WTC11 (cell line): ENCODE data around the gene HIBADH. TPM values are rescaled to one million over a fixed set of nuclear protein-coding genes. Genes with fewer than 3 reads are reported as not detected.
"Not testable (repeated sequence)": the region's sequence is repeated elsewhere in the genome, so short reads cannot be mapped to it uniquely, and the experiment has no call there.

Source experiments
- ATAC-seq: fragments of 200-7000 bp; cut with Tn5 transposase; 2 replicates; pipeline ENCODE4 v1.10.0; 2021; ENCODE audit warnings: mild to moderate bottlenecking, moderate library complexity
- CTCF ChIA-PET: fragments of 300-600 bp; sonication (Branson Sonifier 250); formaldehyde crosslinking; loops from one replicate; lab custom pipeline; 2021; ENCODE audit warnings: antibody characterized with exemption; lab: Charles Lee
- POLR2A ChIA-PET: fragments of 350-600 bp; sonication (Branson Sonifier 250); formaldehyde crosslinking; loops from one replicate; lab custom pipeline; 2021; ENCODE audit warnings: antibody characterized with exemption; lab: Charles Lee
- DNase-seq: peaks from one replicate; pipeline ENCODE4 v3.0.0; 2021; ENCODE audit warnings: low spot score
- H3K27ac Mint-ChIP-seq: 2 replicates; pipeline ENCODE4 v1.8.0; 2021; ENCODE audit warnings: mixed read lengths
- H3K27me3 Mint-ChIP-seq: 2 replicates; pipeline ENCODE4 v1.8.0; 2021; ENCODE audit warnings: low read depth, mild to moderate bottlenecking, moderate library complexity, mixed read lengths
- H3K36me3 Mint-ChIP-seq: 2 replicates; pipeline ENCODE4 v1.8.0; 2021; ENCODE audit warnings: mixed read lengths
- H3K4me1 Mint-ChIP-seq: 2 replicates; pipeline ENCODE4 v1.8.0; 2022; ENCODE audit warnings: mixed read lengths
- H3K4me3 Mint-ChIP-seq: 2 replicates; pipeline ENCODE4 v1.8.0; 2021; ENCODE audit warnings: mild to moderate bottlenecking, moderate library complexity, mixed read lengths
- H3K9me3 Mint-ChIP-seq: 2 replicates; pipeline ENCODE4 v1.8.0; 2021; ENCODE audit warnings: mixed read lengths
- AR ChIP-seq: fragments of 250-450 bp; sonication (Bioruptor Pico); IDR thresholded peaks from 2 replicates; pipeline ENCODE4 v1.9.0; 2021; ENCODE audit warnings: mild to moderate bottlenecking
- ESRRA ChIP-seq: sonication (generic); formaldehyde crosslinking; IDR thresholded peaks from 2 replicates; pipeline ENCODE4 v1.8.1; 2022; ENCODE audit warnings: mild to moderate bottlenecking, missing genetic modification reagents, borderline replicate concordance
- HMGA2 ChIP-seq: fragments of 250-450 bp; sonication (Bioruptor Pico); IDR thresholded peaks from 2 replicates; pipeline ENCODE4 v1.4.0; 2021; ENCODE audit warnings: mild to moderate bottlenecking, moderate library complexity
- JAZF1 ChIP-seq: fragments of 250-450 bp; sonication (Bioruptor Pico); IDR thresholded peaks from 2 replicates; pipeline ENCODE4 v1.9.0; 2021; ENCODE audit warnings: moderate library complexity, mild to moderate bottlenecking, inconsistent platforms
- NR2C2 ChIP-seq: sonication (generic); formaldehyde crosslinking; IDR thresholded peaks from 2 replicates; pipeline ENCODE4 v1.8.0; 2022; ENCODE audit warnings: mild to moderate bottlenecking, missing genetic modification reagents
- SMAD3 ChIP-seq: sonication (generic); formaldehyde crosslinking; IDR thresholded peaks from 2 replicates; pipeline ENCODE4 v1.8.0; 2022; ENCODE audit warnings: missing genetic modification reagents, mild to moderate bottlenecking, borderline replicate concordance
- SP1 ChIP-seq: sonication (generic); formaldehyde crosslinking; conservative IDR thresholded peaks from 2 replicates; pipeline ENCODE4 v1.8.1; 2022; ENCODE audit warnings: missing genetic modification reagents
- ZBTB21 ChIP-seq: sonication (generic); formaldehyde crosslinking; IDR thresholded peaks from 2 replicates; pipeline ENCODE4 v1.8.1; 2023; ENCODE audit warnings: mild to moderate bottlenecking, missing genetic modification reagents, borderline replicate concordance
- ZMAT4 ChIP-seq: fragments of 250-450 bp; sonication (Bioruptor Pico); IDR thresholded peaks from 2 replicates; pipeline ENCODE4 v1.9.0; 2021; ENCODE audit warnings: mild to moderate bottlenecking
- ZNF219 ChIP-seq: sonication (generic); formaldehyde crosslinking; IDR thresholded peaks from 2 replicates; pipeline ENCODE4 v1.8.0; 2023; ENCODE audit warnings: missing genetic modification reagents, mild to moderate bottlenecking, borderline replicate concordance
- ZNF317 ChIP-seq: sonication (generic); formaldehyde crosslinking; IDR thresholded peaks from 2 replicates; pipeline ENCODE4 v1.8.1; 2023; ENCODE audit warnings: low read depth, mild to moderate bottlenecking, moderate library complexity, missing genetic modification reagents, borderline replicate concordance
- total RNA-seq: library from RNA; stranded (reverse); gene quantifications from 3 replicates; pipeline ENCODE4 v1.2.3, GENCODE V29; 2021
- TF ChIP-seq, protein P1 (sequence below): fragments of 250-450 bp; sonication (Bioruptor Pico); IDR thresholded peaks from 2 replicates; pipeline ENCODE4 v1.9.0; 2021; ENCODE audit warnings: moderate library complexity, mild to moderate bottlenecking, inconsistent platforms, borderline replicate concordance
- TF ChIP-seq, protein P2 (sequence below): fragments of 200-600 bp; IDR thresholded peaks from 2 replicates; pipeline ENCODE4 v1.8.0; 2022; ENCODE audit warnings: antibody characterized with exemption
- TF ChIP-seq, protein P3 (sequence below): sonication (generic); formaldehyde crosslinking; IDR thresholded peaks from 2 replicates; pipeline ENCODE4 v1.8.0; 2022; ENCODE audit warnings: mild to moderate bottlenecking, missing genetic modification reagents
- TF ChIP-seq, protein P4 (sequence below): sonication (generic); formaldehyde crosslinking; conservative IDR thresholded peaks from 2 replicates; pipeline ENCODE4 v1.8.1; 2023; ENCODE audit warnings: mild to moderate bottlenecking, low read depth, missing genetic modification reagents, moderate library complexity

The HIBADH gene
- total RNA-seq, 1 experiment from 2014 or later, result 27.9 TPM

GRCh38 chr7:27674126-27674525, 11.4 kb upstream of the HIBADH start:
- H3K36me3 Mint-ChIP-seq, CTCF ChIA-PET, H3K9me3 Mint-ChIP-seq, DNase-seq, H3K27ac Mint-ChIP-seq, H3K4me1 Mint-ChIP-seq, POLR2A ChIA-PET, H3K27me3 Mint-ChIP-seq, H3K4me3 Mint-ChIP-seq, ATAC-seq: not testable (repeated sequence)

DNA sequence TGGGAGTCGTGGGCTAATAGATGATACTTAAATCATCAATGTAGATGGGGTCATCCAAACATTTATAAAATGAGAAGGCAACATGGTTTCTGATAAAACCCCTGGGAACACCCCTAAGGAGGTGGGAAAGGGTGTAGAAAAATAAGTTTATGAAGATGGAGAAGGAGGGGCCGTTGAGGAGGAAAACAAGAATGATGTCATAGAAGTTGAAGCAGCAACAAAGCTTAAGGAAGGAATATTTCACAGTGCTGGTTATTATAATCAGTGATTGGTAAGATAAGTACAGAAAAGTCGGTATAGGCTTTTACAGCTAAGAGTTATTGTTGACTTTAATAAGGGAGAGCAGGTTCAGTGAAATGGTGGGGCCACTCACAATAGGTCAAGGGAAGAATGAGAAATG, 9.0 kb upstream of the HIBADH start:
- DNase-seq (no peak), ATAC-seq (no peak)
- TF ChIP-seq, protein P1, sequence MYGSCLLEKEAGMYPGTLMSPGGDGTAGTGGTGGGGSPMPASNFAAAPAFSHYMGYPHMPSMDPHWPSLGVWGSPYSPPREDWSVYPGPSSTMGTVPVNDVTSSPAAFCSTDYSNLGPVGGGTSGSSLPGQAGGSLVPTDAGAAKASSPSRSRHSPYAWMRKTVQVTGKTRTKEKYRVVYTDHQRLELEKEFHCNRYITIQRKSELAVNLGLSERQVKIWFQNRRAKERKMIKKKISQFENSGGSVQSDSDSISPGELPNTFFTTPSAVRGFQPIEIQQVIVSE (CRISPR knock-in tag), result no peak
- no peak for TF ChIP-seq NR2C2 (CRISPR knock-in tag)
- TF ChIP-seq, protein P2, sequence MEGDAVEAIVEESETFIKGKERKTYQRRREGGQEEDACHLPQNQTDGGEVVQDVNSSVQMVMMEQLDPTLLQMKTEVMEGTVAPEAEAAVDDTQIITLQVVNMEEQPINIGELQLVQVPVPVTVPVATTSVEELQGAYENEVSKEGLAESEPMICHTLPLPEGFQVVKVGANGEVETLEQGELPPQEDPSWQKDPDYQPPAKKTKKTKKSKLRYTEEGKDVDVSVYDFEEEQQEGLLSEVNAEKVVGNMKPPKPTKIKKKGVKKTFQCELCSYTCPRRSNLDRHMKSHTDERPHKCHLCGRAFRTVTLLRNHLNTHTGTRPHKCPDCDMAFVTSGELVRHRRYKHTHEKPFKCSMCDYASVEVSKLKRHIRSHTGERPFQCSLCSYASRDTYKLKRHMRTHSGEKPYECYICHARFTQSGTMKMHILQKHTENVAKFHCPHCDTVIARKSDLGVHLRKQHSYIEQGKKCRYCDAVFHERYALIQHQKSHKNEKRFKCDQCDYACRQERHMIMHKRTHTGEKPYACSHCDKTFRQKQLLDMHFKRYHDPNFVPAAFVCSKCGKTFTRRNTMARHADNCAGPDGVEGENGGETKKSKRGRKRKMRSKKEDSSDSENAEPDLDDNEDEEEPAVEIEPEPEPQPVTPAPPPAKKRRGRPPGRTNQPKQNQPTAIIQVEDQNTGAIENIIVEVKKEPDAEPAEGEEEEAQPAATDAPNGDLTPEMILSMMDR, result no peak
- TF ChIP-seq SMAD3, result no peak
- no peak for TF ChIP-seq ZMAT4 (CRISPR knock-in tag)
- no peak for TF ChIP-seq SP1 (CRISPR knock-in tag)
- TF ChIP-seq, protein P3, sequence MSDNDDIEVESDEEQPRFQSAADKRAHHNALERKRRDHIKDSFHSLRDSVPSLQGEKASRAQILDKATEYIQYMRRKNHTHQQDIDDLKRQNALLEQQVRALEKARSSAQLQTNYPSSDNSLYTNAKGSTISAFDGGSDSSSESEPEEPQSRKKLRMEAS (CRISPR knock-in tag), result no peak
- TF ChIP-seq ZNF219 (CRISPR knock-in tag), result no peak
- no peak for TF ChIP-seq HMGA2 (CRISPR knock-in tag)
- TF ChIP-seq JAZF1 (CRISPR knock-in tag), result no peak
- TF ChIP-seq AR, result no peak
- TF ChIP-seq, protein P4, sequence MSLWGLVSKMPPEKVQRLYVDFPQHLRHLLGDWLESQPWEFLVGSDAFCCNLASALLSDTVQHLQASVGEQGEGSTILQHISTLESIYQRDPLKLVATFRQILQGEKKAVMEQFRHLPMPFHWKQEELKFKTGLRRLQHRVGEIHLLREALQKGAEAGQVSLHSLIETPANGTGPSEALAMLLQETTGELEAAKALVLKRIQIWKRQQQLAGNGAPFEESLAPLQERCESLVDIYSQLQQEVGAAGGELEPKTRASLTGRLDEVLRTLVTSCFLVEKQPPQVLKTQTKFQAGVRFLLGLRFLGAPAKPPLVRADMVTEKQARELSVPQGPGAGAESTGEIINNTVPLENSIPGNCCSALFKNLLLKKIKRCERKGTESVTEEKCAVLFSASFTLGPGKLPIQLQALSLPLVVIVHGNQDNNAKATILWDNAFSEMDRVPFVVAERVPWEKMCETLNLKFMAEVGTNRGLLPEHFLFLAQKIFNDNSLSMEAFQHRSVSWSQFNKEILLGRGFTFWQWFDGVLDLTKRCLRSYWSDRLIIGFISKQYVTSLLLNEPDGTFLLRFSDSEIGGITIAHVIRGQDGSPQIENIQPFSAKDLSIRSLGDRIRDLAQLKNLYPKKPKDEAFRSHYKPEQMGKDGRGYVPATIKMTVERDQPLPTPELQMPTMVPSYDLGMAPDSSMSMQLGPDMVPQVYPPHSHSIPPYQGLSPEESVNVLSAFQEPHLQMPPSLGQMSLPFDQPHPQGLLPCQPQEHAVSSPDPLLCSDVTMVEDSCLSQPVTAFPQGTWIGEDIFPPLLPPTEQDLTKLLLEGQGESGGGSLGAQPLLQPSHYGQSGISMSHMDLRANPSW, result no peak
- TF ChIP-seq ZBTB21 (CRISPR knock-in tag), result no peak
- no peak for TF ChIP-seq ESRRA (CRISPR knock-in tag)
- TF ChIP-seq ZNF317, result no peak
- Mint-ChIP-seq H3K36me3 (no peaks in the 10 kb centered on the region), H3K27ac (no peak overlapping the region), H3K4me3 (no peak overlapping the region), H3K9me3 (no peaks in the 10 kb centered on the region), H3K27me3 (no peaks in the 10 kb centered on the region), H3K4me1 (no peaks in the 10 kb centered on the region)
- POLR2A ChIA-PET, result interaction anchor here (0.5 kb wide), 1 partner anchor 25 kb away, joined by 7 read pairs; no protein-coding TSS in a partner anchor
- CTCF ChIA-PET, result no interaction called here
